HG02970 (cell line): ENCODE measurements around the gene NDST4.

ENCODE experiments used
- ATAC-seq: cut with Tn5 transposase; IDR thresholded peaks from one replicate; pipeline ENCODE4 v1.9.1; 2021; ENCODE audit warnings: mild to moderate bottlenecking, moderate library complexity, moderate number of reproducible peaks; ENCODE audit not compliant: unreplicated experiment, low FRiP score

The NDST4 gene

GRCh38 chr4:115113506-115114106 is at the start of gene NDST4:
Gene NDST4, minus strand, starts transcription at chr4:115113620. Its CDS starts 36,584 bp downstream, at chr4:115077036.
- ATAC-seq: no peak

GRCh38 chr4:115159141-115159540 is 45.7 kb upstream of the NDST4 start:
- no peak for ATAC-seq

DNA sequence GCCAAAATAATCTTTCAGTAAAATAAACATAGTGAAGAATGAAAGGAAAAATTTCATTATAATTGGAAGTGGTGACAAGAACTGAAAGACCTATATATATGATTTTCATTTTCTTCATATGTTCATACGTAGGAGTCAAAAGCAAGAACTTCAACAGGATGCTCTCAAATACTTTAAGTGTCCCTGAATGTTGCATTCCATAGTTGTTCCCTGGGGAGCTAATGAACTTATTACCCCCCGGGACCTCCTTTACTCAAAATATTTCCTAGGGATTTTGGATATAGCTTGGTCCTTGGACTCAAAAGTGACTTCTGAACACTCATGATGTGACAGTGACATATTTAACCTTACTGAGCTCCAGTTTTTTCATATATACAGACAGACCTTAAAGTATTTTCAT is 44.9 kb upstream of the NDST4 start:
- ATAC-seq: no peak

DNA sequence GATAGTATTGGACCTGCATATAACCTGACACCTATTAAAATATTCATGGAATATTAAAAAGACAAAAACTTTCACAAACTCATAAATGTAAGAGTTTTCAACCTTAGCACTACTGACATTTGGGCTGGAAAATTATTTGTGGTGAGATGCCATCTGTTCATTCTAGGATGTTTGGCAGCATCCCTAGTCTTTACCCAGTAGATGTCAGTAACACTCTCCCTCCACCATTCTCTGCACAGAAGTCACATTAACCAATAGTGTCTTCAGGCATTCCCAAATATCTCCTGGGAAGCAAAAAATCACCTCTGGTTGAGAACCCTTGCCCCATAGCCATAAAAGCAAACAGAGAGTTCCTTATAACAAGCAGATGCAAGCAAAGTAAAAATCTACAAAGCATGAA is 41.4 kb upstream of the NDST4 start:
- ATAC-seq: no peak

DNA sequence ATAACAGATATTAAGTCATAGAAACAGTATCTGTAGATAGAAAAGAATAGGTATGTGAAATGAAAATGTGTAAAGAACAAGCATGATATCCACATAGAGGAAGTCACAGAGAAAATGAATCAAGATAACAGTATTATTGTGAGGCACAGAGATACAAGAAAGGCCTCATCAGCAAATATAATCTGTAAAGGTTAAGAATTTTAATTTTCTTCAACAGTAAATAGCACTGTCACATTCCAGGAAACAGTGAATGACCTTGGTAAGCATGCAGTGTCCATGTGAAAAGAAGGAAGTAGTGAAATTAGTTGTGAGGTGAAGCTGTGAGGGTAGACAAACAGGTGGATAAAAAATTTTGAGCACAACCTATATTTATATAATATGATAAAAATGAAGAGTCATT is 39.5 kb upstream of the NDST4 start:
- no peak for ATAC-seq

GRCh38 chr4:115152081-115152480 is 38.7 kb upstream of the NDST4 start:
- no peak for ATAC-seq

DNA sequence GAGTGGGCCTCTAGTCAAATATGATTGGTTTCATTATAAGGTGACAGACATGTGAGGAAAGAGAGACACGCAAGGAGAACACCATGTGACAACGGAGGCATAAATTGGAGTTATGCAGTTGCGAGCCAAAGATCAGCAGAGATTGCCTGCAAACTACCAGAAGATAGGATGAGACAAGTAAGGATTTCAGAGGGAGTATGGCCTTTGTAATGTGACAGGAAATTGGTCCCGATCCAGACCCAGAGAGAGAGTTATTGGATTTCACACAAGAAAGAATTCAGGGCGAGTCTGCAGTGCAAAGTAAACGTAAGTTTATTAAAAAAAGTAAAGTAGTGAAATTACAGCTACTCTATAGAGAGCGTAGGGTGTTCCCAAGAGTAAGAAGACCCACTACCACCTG is 35.7 kb upstream of the NDST4 start:
- ATAC-seq: no peak

- ATAC-seq: no peak
These were observed 32.2 kb upstream of the NDST4 start for GRCh38 chr4:115145393-115146160.

- ATAC-seq: no peak
These were observed 14.6 kb upstream of the NDST4 start for GRCh38 chr4:115128037-115128436.

DNA sequence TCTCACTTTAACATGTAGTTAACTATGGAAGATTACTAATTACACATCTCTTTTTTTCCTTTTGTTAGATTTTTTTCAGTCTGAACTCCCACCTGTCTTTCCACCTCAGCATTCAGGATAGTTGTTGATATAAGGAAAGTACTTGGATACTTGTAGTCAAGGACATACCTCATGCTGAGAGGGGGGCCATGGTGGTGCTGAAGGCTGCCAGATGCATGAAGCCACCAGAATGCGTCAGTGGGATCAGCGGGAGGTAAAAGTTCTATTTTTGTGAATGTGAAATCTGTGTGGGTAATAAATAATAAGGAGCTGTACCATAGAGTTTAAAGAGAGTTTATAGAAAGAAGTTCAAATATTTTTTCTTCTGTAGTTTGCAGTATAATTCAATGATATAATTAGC is 13.1 kb upstream of the NDST4 start:
- ATAC-seq: no peak

GRCh38 chr4:115121351-115122043 is 8.1 kb upstream of the NDST4 start:
- no peak for ATAC-seq

DNA sequence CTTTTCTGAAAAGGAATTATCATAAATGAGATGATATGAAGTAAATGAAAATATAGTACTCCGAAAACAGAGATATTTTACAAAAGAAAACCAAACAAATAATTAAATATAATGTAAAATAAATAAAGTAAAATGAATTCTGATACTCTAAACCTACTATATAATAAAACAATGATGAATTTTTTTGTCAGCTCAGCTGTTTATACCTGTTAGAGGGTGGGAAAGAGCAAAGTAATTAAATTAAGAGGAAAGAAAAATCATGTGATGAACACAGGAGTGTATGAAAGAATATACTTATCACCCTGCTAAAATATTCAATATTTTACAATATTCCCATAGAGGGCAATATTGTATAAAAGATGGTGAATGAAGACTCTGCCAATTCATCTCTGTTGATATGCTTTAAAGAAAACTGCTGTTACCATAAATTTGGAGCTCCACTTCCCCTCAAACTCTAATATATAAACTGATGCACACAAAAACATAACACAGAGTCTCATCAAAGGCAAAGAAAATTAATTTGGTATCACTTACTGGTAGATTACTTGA is 6.5 kb upstream of the NDST4 start:
- no peak for ATAC-seq

GRCh38 chr4:115117651-115118050 is 4.2 kb upstream of the NDST4 start:
- no peak for ATAC-seq

- no peak for ATAC-seq
These were observed 2.9 kb downstream of the NDST4 start for GRCh38 chr4:115110191-115111181.

DNA sequence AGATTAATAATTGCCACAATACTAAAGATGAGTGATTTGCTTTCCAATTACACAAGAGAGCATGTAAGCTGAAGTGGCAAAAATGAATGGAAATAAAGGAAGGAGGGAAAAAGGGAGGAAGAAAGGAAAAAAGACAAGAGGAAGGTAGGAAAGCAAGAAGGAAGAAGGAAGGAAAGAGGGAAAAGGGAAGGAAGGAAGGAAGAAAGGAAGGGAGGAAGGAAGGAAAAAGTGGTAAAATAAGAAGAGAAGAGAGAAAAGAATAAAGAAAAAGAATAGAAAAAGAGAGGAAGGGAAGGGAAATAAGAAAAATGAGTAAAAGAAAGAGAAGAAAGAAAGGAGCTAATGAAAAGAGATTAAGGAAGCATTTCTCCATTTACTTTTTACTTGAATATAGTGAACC is 4.6 kb downstream of the NDST4 start:
- no peak for ATAC-seq

DNA sequence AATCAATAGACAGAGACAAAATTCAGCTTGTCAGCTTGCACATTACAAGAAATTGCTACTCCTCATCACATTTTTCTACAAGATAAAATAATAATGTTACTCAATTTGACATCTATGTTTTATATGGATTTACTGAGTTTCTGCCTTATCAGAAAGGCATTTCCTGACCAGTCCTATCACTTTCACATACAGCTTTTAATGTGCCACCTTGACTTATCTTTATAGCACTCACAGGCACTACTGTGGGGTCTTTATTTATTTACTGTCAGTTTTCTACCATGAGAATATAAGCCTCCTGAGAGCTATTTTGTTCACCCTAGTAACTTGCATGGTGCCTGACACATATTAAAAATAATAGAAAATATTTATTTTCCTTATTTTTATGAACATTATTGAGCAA is 6.0 kb downstream of the NDST4 start:
- ATAC-seq: no peak

DNA sequence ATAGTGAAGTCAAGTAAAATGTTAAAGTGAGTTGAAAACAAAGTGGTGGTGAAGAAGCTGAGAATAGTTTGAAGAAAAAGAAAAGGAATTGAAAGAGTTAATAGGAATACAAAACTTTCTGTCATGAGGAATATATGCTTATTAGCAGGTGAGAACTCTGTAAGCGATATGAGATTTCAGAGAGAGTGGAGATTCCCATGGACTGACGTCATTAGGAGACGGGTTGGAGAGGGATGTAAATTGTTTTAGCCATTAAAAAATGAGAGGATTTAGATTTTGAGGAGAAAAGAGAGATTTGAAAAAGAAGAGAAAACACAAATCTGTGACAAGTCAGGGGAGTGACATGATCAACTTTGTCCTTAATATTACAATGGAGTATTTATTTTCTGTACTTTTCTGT is 11.7 kb downstream of the NDST4 start:
- no peak for ATAC-seq

- ATAC-seq: no peak
These were observed 22.8 kb downstream of the NDST4 start for GRCh38 chr4:115090483-115091075.

- no peak for ATAC-seq
These were observed 30.8 kb downstream of the NDST4 start for GRCh38 chr4:115082633-115083032.

DNA sequence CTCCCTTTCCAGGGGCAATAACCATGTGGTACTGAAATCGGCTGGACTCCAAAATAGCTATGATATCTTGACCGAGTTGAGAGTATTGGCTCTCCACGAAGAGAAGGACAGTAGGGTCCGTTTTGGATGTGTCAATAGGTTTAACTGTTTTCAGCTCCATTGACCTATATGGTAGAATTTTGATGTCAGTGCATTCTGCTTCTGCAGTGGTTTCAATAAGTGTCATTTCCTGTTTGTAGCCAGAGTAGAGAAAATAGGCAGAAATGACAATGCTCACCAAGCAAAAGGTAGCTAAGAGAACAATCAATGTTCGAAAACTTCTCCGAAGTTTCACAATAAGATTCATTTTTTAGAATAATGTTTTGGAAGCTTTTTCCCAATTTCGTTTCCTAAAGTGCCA is 36.7 kb downstream of the NDST4 start:
- ATAC-seq: no peak
